HL-60 (cell line): Measurements from ENCODE around the gene COL18A1.
"Not testable (repeated sequence)": the region's sequence is repeated elsewhere in the genome, so short reads cannot be mapped to it uniquely, and the experiment has no call there.

Experiments used
- DNase-seq, 2 experiments: peaks; one replicate each; pipeline ENCODE4 v3.0.0-alpha.2; 2010 to 2020; ENCODE audit warnings: low read depth in 1 of 2, low spot score in 1 of 2
- H3K27ac ChIP-seq: fragments of 250-450 bp; sonication (Bioruptor Pico); replicated peaks from 2 replicates; pipeline ENCODE4 v1.5.1; 2020; ENCODE audit warnings: mild to moderate bottlenecking, moderate library complexity
- H3K27me3 ChIP-seq: fragments of 250-450 bp; sonication (Bioruptor Pico); 2 replicates; pipeline ENCODE4 v1.5.1; 2021; ENCODE audit warnings: mild to moderate bottlenecking, moderate library complexity; ENCODE audit not compliant: insufficient read depth, poor library complexity, severe bottlenecking
- H3K4me3 ChIP-seq: replicated peaks from 2 replicates; pipeline ENCODE4 v1.5.1; 2011; ENCODE audit warnings: mild to moderate bottlenecking, control low read depth, low read length; ENCODE audit not compliant: insufficient read depth
- CTCF ChIP-seq: IDR thresholded peaks from one replicate; pipeline ENCODE4 v1.5.1; 2011; ENCODE audit warnings: low read length, control low read depth, inconsistent platforms; ENCODE audit not compliant: insufficient read depth
- GABPA ChIP-seq: IDR thresholded peaks from 2 replicates; pipeline ENCODE4 v1.6.1; 2012; ENCODE audit warnings: low read depth
- POLR2AphosphoS5 ChIP-seq: IDR thresholded peaks from 2 replicates; pipeline ENCODE4 v1.6.1; 2012; ENCODE audit warnings: low read depth
- REST ChIP-seq: IDR thresholded peaks from 2 replicates; pipeline ENCODE4 v1.6.1; 2012; ENCODE audit warnings: low read depth; ENCODE audit not compliant: insufficient replicate concordance
- SPI1 ChIP-seq: IDR thresholded peaks from 2 replicates; pipeline ENCODE4 v1.6.1; 2012; ENCODE audit warnings: low read depth, mild to moderate bottlenecking, borderline replicate concordance

Gene COL18A1

GRCh38 chr21:45559216-45560105 lies 154.5 kb downstream of the COL18A1 start:
- no peak for TF ChIP-seq CTCF
- TF ChIP-seq REST = no peak
- no peak for TF ChIP-seq SPI1
- TF ChIP-seq POLR2AphosphoS5 = no peak
- TF ChIP-seq GABPA = no peak
- Histone ChIP-seq H3K27me3 (peaks cover 3% of the 10 kb centered on the region), H3K27ac (no peak overlapping the region), H3K4me3 (no peak overlapping the region)
- no peak for DNase-seq

GRCh38 chr21:45560106-45561021 lies 155.4 kb downstream of the COL18A1 start:
- TF ChIP-seq SPI1 (no peak), REST (no peak), GABPA (no peak)
- H3K4me3 ChIP-seq = no peak overlapping the region
- no peak overlapping the region for H3K27ac ChIP-seq
- no peak for DNase-seq
- peaks cover 8% of the 10 kb centered on the region for H3K27me3 ChIP-seq

GRCh38 chr21:45561241-45561640 lies 156.3 kb downstream of the COL18A1 start:
- H3K4me3 ChIP-seq, H3K27ac ChIP-seq, DNase-seq: not testable (repeated sequence)
- peaks cover 12% of the 10 kb centered on the region for H3K27me3 ChIP-seq

- TF ChIP-seq POLR2AphosphoS5 (no peak), CTCF (no peak), GABPA (no peak), SPI1 (no peak)
- Histone ChIP-seq H3K4me3 (no peak overlapping the region), H3K27ac (no peak overlapping the region), H3K27me3 (peaks cover 15% of the 10 kb centered on the region)
- no peak for DNase-seq
Observed at GRCh38 chr21:45562402-45562801, 157.4 kb downstream of the COL18A1 start.
